ENCODE results near the gene PPP4C. TPM values are rescaled to one million over a fixed set of nuclear protein-coding genes. Genes with fewer than 3 reads are reported as not detected.

The PPP4C gene
- total and polyA plus RNA-seq, 2 of the 8 experiments (the other 6 are each of a cell fraction or from before 2014, with no cell fraction given) = 148 to 298 TPM

DNA sequence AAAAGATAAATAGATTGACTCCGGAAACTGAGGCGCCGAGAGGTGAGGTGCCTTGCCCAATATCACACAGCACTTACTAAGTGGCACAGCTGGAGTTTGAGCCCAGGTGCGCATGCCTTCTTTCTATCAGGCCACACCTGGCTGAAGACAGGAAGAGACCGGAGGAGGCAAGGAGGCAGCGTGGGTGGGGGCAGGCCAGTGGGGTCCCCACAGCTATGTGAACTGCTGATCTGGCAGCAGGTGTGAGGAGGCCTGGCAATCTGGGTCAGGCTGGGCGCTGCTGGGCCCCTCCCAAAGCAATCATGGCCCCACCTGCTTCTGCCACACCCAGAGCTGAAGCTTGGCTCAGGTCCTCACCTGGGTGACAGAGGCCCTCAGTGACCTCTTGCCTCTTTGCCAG, 39.4 kb downstream of the PPP4C start:
- no peak for TF ChIP-seq YY1 (IDR thresholded peaks at IDR 0.05; ENCODE audit: low read depth, low read length)
- peak; percentile 63; the same call in 1 of the 2 replicates for TF ChIP-seq TCF12 (IDR thresholded peaks at IDR 0.05; ENCODE audit: low read depth, low read length)
- no peak overlapping the region for H2AK5ac ChIP-seq (ENCODE audit: low read depth, low read length)
- no peak overlapping the region for H4K91ac ChIP-seq (replicated peaks; ENCODE audit: insufficient read length, low read length)
- H4K5ac ChIP-seq (ENCODE audit: insufficient read length, low read depth, low read length) = no peak overlapping the region
- no peaks in the 10 kb centered on the region for H3K9me3 ChIP-seq (ENCODE audit: insufficient read depth in 2 of 2, low read depth in 1 of 2, low read length in 1 of 2)
- H2BK20ac ChIP-seq (ENCODE audit: low read length) = no peak overlapping the region
- H2BK15ac ChIP-seq (ENCODE audit: low read length) = no peak overlapping the region
- peaks cover 0 to 12% (median 6%) of the 10 kb centered on the region in 4 experiments; a peak in 5 of 7 replicates for H3K4me1 ChIP-seq (replicated peaks in 1 of 4; ENCODE audit: control insufficient read depth in 3 of 4, insufficient read depth in 4 of 4, low read length in 3 of 4)
- H3K27me3 ChIP-seq (replicated peaks in 1 of 4; ENCODE audit: control insufficient read depth in 3 of 4, extremely low read depth in 1 of 4, insufficient read depth in 3 of 4, low read length in 3 of 4) = no peaks in the 10 kb centered on the region
- H2BK12ac ChIP-seq (ENCODE audit: low read depth, low read length) = no peak overlapping the region
- no peaks in the 10 kb centered on the region for H3K79me2 ChIP-seq (ENCODE audit: control insufficient read depth in 1 of 2, insufficient read depth in 2 of 2, low read length in 2 of 2)
- H3K18ac ChIP-seq (ENCODE audit: extremely low read depth, low read length) = no peak overlapping the region
- no peak overlapping the region for H3K56ac ChIP-seq (replicated peaks; ENCODE audit: insufficient read length, low read depth, low read length)
- H3K36me3 ChIP-seq (ENCODE audit: control insufficient read depth in 2 of 4, insufficient read depth in 4 of 4, low read length in 3 of 4) = peaks cover 0 to 4% (median 0%) of the 10 kb centered on the region in 4 experiments; a peak in 1 of 8 replicates
- no peak overlapping the region for H2AFZ ChIP-seq (ENCODE audit: low read length)
- no peak overlapping the region for H3K4ac ChIP-seq (replicated peaks; ENCODE audit: insufficient read length, low read depth, low read length)
- WGBS, 2 experiments (ENCODE audit: extremely low coverage in 1 of 2, insufficient coverage in 1 of 2, insufficient read length in 1 of 2, insufficient replicate concordance in 2 of 2, low coverage in 1 of 2, low lambda C conversion rate in 2 of 2, missing lambda C conversion rate in 1 of 2) = 77% methylated on average over 7 of the region's 7 CpGs; no CpG with 5 or more reads in 1 of the 2 experiments
- no peak overlapping the region for H2BK120ac ChIP-seq (replicated peaks; ENCODE audit: low read depth, low read length)
- no peaks in the 10 kb centered on the region for H3K79me1 ChIP-seq (ENCODE audit: low read depth, low read length)
- H3K23ac ChIP-seq (ENCODE audit: insufficient read length) = no peak overlapping the region
- CTCF ChIA-PET (ENCODE audit: partially characterized antibody) = interaction anchor here (6.7 kb wide), 1 partner anchor 25 kb away, joined by 90 read pairs; the partner anchor contains the start of gene TBX6
- FAIRE-seq (no peak), DNase-seq (ENCODE audit: low read depth in 1 of 2, low spot score in 2 of 2) (no peak)
- no peaks in the 10 kb centered on the region for H3K23me2 ChIP-seq (ENCODE audit: low read depth, low read length)
- H2BK5ac ChIP-seq (ENCODE audit: low read depth, low read length) = no peak overlapping the region
- no peak overlapping the region for H3K14ac ChIP-seq (ENCODE audit: insufficient read length)
- H4K20me1 ChIP-seq (replicated peaks in 1 of 2; ENCODE audit: control insufficient read depth in 1 of 2, insufficient read depth in 2 of 2, low read length in 2 of 2) = peaks cover 2 to 6% of the 10 kb centered on the region in 2 experiments
- H3K4me3 ChIP-seq (ENCODE audit: extremely low read depth in 1 of 4, insufficient read depth in 2 of 4, low read depth in 3 of 4, low read length in 4 of 4) = no peak overlapping the region
- no peak overlapping the region for H3K27ac ChIP-seq (ENCODE audit: low read depth, low read length)
- H4K8ac ChIP-seq (ENCODE audit: extremely low read depth, insufficient read depth, low read length) = no peak overlapping the region
- H3K9ac ChIP-seq (replicated peaks in 1 of 4; ENCODE audit: extremely low read depth in 1 of 4, low read depth in 3 of 4, low read length in 3 of 4) = no peak overlapping the region
- POLR2A ChIA-PET (ENCODE audit: partially characterized antibody) = interaction anchor here (1.1 to 16.3 kb wide), 2 partner anchors 10 to 23 kb away, joined by 4 to 169 read pairs; partner anchors contain the start of genes TBX6 and YPEL3
- no peak overlapping the region for H3K4me2 ChIP-seq (ENCODE audit: insufficient read depth in 1 of 2, low read depth in 2 of 2, low read length in 2 of 2)
